DLD1 (cell line): ENCODE results near the gene ADCY1.

Experiments used
- in situ Hi-C: cut with HindIII; loops from 2 replicates; pipeline ENCODE4 v1.10.0; 2017; ENCODE audit warnings: low sequenced_read_pairs

ADCY1 gene

DNA sequence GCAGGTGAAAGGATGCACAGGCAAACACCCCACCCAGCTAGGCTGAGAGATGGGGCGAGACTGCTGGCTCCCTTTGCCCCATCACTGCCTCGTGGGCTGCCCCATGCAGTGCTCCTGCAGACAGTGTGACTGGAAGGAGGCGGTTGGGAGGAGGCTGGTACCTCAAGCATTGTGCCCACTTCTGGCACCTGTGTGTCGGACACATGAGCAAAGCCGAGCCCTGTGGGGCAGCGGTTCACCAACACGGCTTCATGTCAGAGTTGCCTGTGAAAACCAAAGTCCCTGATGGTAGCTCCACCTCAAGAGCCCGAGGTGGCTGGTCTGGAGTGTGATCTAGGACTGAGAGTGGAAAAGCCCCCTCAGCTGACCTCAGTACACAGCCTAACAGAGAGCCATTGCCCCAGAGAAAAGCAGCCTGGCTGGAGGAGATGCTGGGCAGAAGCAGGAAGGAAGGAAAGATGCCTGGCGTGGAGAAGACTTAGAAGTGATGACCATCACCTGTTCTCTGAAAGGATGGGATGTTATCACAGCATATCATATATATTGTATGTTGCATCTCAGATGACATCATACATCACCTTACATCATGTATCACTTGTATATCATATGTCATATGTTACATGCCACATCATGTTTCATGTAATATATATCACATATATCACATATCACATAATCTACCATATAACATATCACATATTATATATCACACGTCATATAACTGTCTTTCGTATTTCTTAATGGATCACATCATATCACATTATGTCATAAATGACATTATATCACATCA lies 75.6 kb downstream of the ADCY1 start:
- in situ Hi-C loops, result no loop called here

DNA sequence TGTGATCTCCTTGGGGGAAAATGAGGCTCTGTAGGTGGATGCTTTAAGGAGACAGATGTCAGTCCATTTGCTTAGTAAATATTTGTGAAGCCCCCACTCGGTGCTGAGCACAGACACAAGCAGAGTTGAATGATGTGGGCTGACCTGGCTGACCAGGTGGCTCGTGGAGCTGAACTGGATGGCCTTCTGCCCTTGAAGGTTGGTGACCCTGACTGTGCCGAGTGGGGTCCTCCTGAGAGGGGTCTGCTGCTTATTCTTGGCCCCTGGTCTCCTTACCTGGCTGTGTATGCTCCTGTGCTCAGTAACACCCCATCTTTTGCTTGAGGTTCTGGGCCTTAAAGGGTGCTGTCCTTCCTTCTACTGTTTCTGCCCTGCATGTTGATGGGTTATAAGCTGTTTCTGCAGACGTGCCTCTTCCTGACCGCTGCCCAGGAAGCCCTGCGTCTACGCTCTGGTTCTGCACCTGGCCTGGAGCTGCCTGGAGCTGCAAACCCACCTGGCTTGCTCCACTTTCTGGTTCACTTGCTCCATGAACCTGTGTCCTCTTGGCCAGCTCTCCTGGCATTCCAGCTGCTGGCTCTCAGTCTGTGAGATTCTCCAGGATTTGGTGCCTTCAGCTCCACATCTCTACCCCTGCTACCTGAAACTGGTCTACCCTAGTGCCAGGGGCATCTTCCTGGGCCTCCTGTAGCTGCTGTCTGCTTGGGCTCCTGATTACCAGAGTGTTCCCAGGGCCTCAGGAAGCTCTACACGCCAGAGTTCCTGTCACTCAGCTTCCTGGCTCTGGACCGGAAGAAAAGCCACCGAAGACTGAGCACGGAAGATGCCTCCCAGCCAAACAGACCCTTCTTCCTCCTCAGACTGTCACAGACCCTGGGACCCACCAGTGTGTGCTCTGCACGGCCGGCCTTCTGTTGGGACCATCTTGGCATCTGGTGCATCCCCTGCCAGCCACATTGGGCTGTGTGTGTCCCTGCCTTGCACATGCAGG lies 76.5 kb downstream of the ADCY1 start:
- in situ Hi-C loops, result no loop called here

DNA sequence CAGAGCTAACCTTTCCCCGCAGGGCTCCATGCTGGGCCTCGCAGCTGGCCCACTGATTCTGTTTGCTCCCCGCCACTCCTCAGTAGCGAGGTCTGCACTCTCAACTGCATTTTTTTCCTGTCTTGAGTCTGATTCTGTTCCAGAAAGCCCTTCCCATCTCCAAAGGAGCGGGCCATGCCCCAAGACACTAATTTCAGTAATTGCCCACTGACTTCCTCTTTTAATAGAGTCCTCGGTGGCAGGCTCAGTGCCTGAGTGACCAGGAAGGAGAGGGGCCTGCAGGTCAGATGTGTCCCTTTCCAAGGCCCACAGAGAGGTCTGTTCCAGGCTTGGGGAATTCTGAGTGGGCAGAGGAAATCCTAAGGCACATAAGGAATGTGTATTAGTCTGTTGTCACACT lies 77.4 kb downstream of the ADCY1 start:
- in situ Hi-C loops, result no loop called here

DNA sequence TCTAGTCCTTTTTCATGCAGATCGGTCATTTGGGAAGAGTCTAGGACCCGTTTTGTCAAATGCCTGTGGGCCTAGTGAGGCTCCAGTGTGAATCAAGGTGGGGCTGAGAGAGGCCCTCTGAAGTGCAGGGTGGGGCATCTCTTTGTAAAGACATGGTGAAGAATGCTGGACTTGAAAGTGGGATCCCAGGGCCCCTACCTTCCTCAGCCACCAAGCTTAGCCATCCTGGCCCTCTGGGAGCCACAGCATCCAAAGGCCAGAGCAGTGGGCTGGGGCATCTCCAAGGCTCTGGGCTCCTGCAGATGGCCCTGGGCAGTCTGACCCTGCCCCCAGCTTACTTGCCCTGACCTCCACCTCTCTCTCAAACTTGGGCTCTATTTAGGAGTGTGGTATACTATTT lies 78.5 kb downstream of the ADCY1 start:
- in situ Hi-C loops, result no loop called here

DNA sequence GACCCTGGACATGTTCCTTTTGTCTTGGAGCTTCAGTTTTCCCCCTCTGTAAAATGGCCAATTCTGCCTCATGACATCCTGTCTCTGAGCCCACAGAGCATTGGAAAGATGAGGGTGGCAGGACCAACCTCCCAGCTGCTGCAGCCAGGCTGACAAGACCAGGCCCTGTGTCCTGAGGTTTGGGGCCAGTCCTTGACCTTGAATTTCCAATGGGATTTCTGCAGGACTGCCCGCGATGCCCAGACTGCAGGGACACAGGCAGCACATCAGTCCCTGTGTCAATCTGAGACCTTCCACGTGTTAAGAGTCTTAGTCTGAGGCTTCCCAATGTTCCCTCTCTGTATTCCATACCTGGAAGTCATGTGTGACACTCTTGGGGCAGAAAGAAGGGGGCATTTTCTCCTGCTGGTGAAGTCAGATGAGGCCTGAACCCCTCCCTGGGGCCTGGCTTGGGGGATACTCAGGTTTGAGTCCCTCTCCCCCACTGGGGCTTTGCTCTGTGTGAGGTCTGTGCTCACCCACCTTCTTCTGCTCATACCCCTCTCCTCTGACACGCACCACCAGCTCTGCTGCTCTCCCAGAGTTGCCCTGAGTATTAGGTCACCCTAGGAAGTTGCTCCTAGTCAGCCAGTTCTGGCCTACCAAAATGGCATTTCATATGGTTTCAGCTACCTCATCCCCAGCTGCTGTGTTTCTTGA lies 79.2 kb downstream of the ADCY1 start:
- in situ Hi-C loops, result no loop called here

DNA sequence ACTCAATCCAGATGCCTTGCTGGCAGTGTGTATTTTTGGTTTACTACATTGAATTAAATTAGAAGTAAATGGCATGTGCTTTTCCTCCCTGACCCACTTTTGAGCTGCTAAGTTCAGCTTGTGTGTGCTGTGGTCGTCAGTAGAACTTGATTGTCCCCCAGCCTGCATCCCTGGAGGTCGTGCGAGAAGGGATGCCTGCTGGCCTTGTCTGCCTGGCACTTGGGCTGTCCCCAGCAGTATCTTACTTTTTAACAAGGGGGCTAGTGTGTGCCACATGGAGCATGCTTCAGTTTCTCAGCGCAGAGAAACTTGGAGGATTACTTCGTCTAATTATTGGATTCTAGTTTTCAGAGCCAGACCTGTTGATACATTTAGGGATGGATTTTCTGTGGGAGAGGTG lies 80.2 kb downstream of the ADCY1 start:
- in situ Hi-C loops, result no loop called here

DNA sequence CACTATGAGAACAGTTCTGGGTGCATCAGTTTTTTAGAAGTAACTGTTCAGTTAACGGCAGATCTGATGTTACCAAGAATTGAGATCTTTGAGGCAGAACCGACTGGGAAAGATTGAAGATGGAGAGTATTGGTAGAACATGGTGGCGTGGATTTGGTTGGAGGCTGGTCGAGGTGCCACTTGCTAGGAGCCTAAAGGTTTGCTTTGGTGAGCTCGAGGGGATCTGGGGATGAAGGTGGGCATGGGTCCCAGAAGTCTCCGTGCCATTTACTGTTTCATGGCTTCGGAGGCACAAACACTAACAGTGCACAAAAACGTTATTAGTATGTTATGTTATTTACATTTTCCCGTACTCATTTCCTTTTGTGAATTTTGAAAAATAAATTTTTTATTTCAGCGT lies 81.4 kb downstream of the ADCY1 start:
- in situ Hi-C loops, result no loop called here

DNA sequence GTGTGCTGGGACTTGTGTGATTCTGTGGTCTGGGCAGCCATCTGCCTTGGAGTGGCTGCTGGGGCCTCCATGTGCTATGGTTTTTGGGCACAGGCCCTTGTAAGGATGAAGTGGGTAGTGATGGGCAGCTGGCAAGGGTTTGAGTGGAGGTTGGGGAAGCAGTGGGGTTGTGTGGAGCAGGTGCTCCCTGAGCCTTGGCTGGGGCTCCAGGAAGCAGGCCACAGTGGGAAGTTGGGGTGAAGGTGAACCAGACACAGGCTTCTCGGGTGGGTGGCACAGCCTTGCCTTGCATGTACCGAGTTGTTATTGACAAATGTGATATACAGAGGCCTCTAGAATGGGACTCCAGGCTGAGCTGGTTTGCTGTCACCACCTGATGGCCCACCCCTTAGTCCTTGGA lies 82.3 kb downstream of the ADCY1 start:
- in situ Hi-C loops, result no loop called here

DNA sequence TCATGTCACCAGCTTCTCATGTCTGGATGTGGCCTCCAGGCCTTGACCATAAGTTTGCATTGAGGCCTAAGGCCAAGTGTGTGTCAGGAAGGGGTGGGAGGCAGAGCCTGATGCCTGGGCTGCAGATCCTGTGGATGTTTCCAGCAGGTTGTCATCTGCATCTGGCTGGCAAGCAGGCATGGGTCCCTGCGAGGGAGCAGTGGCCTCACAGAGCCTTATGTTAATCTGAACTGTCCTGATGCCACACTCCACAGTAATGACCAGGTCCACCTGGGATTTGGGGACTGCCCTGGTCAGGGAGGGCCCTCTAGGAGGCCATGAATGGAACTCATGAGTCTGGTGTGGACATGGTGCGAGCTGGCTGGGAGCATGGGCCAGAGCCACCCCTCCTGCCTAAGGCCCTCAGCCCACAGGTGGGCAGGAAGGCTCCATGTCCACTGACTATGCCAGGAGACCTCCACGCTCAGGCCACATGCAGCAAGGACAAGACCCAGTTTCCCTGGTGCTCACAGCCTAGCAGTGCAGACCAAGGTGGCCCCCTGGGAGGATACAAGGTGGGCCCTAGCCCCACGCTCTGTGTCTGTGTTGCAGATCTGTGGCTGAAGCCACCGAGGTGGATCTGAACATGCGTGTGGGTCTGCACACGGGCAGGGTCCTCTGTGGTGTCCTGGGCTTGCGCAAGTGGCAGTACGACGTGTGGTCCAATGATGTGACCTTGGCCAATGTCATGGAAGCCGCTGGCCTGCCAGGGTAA lies 83.1 kb downstream of the ADCY1 start:
- in situ Hi-C loops, result no loop called here

DNA sequence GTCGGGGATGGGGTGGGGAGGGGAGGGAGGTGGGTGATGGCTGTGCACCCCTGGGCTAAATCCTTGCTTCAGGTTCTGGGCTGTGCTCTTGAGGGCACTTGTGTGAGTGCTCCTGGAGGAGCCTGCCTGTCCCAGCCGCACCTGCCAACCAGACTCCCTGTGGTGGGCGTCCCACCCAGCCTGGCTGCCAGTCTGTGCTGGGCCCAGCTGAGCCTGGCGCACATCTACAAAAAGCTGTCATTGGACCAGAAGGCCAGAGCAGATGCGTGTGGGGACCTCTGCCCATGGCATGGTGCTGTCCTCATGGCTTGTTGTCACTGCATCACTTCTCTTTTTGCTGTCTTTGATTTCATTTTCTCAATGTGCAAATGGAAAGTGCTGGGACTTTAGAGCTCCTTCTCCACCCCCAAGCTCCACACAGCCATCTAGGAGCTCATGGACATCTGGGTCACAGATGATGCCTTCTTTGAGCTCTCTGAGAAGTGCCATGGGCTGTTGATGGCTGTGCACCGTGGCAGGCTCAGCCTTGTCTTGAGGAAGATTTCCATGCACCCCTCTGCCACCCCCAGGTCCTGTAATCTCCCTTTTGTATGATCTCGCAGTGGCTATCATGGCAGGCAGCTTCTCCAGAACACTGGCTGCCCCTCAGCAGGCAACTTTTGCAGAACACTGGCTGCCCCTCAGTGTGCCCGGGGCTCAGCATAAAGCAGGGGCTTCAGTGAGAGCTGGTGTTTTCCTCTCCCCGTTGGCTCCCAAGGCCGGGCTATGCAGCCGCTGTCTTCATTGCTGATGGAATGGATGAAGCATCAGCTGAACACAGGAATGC lies 83.9 kb downstream of the ADCY1 start:
- in situ Hi-C loops, result no loop called here

DNA sequence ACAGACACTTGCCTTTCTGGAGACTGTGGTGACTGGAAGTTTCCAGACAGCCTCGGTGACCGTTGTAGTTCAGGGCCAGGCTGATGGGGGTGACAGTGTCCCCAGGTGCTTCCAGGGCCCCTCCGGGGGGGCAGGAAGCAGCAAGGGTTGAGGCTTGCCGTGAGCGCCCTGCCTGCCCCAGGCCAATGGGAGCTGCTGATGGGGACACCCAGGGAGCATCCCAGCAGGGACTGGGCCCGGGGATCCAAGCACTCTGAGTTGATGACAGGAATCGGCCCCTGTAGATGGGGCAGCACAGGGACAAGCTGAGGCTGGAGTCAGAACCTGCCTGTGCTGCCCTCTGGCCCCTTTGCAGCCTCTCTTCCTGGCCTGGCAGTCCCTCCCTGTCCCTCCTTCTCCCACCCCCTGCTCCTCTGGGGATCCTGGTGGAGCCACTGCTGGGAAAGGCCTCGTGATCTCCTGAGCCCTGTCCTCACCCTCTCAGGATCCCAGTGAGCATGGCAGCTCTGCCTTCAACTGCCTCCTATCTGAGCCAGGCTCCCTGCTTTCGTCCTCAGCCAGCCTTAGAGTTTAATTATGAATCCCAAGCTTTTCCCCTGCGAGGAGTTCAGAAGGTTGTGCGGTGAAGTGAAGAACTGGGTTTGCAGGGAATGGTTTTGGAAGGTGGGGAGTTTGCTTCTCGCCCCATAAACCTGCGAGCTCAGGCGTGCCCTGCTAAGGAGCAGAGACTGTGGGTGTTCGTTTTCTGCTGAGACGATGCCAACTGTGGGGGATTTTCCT lies 84.7 kb downstream of the ADCY1 start:
- in situ Hi-C loops, result no loop called here

DNA sequence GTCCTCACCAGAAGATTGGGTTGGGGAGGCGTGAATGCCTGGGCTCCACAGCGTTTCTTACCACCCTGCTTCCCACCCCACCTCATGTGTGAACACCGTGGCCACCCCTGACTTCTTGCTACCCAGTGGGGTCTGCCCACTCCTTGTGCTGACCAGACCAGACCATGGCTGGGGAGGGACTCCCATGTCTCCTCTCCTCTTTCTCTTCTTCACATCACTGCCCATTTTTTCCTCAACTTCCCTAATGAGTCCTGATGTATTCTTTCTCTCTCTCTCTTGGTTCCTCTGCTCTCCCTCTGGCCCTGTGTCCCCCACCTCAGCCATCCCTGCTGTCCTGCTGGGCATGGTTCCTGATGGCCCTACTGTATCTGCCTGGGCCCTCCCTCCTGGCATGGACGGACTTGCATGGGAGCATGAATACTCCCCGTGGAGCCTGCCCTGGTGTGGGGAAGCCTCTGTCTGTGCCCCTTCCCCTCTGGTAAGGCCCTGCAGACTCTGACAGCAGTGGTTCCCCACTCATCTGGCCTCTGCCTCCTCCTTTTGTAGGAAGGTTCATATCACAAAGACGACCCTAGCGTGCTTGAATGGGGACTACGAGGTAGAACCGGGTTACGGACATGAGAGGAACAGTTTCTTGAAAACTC lies 85.5 kb downstream of the ADCY1 start:
- in situ Hi-C loops, result no loop called here

DNA sequence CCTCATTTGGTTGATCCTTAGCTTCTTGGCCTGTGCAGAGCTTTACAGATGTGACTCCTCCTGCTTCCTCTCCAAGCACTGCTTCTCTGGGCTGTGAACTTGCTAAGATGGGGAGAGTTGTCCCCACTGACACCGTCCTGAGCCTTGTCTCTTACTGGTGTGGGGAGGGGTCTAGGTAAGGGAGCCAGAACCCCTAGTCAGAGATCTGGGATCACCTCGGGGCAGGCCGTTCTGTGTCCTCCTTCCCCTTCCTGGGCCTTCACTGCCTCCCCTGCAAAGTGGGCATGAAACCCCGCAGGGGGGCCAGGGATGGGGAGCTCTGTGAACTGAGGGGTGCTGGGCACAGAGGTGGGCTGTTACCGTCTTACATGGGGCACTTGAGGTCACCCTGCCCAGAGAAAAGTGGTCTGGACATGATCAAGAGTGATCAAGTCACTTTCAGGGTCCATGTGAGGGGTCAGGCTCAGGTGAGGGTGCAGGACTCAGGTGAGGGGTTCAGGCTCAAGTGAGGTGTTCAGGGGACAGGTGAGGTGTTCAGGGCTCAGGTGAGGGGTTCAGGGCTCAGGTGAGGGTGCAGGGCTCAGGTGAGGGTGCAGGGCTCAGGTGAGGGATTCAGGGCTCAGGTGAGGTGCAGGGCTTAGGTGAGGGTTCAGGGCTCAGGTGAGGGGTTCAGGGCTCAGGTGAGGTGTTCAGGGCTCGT lies 86.2 kb downstream of the ADCY1 start:
- in situ Hi-C loops, result no loop called here

DNA sequence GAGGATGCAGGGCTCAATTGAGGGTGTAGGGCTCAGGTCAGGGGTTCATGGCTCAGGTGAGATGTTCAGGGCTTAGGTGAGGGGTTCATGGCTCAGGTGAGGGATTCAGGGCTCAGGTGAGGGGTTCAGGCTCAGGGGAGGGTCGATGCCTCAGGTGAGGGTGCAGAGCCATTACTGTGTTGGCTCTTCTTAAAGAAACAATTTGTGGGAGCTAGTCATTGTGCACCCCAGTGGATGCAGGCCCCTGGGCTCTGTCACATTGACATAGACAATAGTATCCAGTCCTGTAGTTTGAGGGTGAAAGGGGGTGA lies 86.7 kb downstream of the ADCY1 start:
- in situ Hi-C loops, result no loop called here

DNA sequence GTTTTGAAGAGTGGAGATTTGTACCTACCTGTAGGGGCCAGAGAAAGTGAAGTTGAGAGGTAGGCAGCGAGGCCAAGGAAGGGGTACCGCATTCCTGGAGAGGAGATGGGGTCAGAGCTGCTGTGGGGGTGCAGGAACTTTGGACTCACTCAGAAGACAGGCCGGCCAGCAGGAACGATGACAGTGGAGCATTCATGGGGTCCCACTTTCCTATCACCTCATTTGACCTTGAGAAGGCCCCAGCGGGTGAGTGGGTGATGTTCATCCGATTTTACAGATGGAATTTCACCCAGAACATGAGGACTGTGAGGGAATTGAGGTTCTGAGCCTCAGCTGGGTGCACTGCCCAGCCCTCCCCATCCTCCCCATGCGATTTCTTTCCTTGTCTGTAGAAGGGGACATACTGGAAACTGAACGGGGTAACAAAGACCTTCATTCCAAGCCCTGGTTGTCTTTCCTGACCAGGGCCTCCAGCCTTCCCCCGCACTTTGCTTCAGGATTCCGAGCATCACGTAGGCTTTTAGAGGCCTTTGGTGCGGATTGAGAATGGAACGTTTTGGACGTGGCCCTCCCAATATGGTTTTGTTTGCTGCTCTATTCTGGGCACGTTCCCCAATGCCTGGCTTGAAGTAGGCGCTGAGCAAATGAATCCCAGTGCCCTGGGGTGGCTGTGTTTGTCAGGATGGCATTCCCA lies 87.3 kb downstream of the ADCY1 start:
- in situ Hi-C loops, result no loop called here

DNA sequence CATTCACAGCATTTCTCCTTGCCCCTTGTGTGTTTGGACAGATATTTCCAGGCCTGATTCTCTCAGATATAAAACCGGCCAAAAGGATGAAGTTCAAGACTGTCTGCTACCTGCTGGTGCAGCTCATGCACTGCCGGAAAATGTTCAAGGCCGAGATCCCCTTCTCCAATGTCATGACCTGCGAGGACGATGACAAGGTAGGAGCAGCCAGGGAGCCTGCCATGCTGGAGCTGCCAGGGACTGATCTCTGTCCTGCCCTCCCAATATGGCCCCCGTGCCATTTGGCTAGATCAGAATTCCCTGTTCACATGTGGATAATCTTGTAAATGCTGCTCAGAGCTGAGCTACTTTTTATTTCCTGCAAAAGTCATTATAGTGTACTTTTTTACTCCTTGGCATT lies 87.8 kb downstream of the ADCY1 start:
- in situ Hi-C loops, result no loop called here

DNA sequence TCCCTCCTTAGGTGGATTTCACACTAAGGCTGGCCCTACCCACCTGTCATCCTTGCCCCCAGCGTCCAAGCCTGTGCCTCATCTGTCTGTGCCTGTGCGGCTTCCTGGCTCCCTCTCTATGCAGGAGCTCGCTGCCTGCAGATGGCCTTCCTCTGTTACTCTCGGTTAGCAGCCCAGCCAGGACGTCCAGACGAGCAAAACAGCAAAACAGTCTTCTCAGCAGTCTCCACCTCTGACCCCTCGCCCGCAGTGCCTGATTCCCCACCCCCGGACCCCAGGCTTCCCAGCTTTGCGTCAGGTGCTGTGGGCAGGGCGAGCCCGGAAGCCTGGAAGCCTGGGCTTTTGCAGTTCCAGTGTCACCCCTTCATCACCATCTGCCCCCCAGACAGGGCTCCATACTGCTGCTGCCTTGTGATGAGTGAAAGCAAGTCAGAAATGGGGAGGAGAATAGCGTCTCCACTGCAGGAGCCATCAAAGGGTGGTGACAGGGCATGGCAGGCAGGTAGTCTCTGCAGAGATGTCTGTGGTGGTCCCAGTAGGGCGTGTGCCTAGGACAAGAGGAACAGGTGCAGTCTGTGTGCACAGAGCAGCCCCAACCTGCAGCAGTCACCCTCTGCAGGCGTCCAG lies 88.5 kb downstream of the ADCY1 start:
- in situ Hi-C loops, result no loop called here
